NB4 (cell line): Measurements from ENCODE around the gene DIPK1C.

Experiments used
- POLR2A ChIP-seq: IDR thresholded peaks from 2 replicates; pipeline ENCODE4 v1.6.1; 2011; ENCODE audit warnings: mild to moderate bottlenecking; ENCODE audit not compliant: insufficient read length; ENCODE audit errors: extremely low read depth
- TF ChIP-seq, protein P1 (sequence below): IDR thresholded peaks from 2 replicates; pipeline ENCODE4 v1.6.1; 2011; ENCODE audit warnings: low read depth, low read length
- TF ChIP-seq, protein P2 (sequence below): IDR thresholded peaks from one replicate; pipeline ENCODE4 v1.5.1; 2012; ENCODE audit warnings: low read depth, low read length

DNA sequence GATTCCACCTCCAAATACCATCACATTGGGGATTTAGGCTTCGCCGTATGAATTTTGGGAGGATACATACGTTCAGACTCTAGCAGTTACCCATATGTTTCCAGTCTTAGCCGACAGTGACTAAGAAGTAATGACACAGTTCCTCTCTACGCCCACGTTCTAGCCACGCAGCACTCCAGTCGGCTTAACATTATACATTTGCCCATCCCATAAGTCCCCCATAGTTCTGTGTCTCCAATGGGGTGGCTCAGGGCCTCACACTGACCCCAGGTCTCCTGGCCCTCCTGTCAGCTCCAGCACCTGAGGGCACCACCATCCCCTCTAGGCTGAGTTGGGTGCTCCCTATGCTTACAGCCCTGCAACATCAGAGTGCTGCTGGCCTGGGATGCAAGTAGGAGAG, 20.7 kb upstream of the DIPK1C start:
- TF ChIP-seq, protein P1, sequence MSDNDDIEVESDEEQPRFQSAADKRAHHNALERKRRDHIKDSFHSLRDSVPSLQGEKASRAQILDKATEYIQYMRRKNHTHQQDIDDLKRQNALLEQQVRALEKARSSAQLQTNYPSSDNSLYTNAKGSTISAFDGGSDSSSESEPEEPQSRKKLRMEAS: no peak
- TF ChIP-seq, protein P2, sequence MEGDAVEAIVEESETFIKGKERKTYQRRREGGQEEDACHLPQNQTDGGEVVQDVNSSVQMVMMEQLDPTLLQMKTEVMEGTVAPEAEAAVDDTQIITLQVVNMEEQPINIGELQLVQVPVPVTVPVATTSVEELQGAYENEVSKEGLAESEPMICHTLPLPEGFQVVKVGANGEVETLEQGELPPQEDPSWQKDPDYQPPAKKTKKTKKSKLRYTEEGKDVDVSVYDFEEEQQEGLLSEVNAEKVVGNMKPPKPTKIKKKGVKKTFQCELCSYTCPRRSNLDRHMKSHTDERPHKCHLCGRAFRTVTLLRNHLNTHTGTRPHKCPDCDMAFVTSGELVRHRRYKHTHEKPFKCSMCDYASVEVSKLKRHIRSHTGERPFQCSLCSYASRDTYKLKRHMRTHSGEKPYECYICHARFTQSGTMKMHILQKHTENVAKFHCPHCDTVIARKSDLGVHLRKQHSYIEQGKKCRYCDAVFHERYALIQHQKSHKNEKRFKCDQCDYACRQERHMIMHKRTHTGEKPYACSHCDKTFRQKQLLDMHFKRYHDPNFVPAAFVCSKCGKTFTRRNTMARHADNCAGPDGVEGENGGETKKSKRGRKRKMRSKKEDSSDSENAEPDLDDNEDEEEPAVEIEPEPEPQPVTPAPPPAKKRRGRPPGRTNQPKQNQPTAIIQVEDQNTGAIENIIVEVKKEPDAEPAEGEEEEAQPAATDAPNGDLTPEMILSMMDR: no peak
- no peak for TF ChIP-seq POLR2A
